ENCODE data around the gene FOXF1.

Gene FOXF1

DNA sequence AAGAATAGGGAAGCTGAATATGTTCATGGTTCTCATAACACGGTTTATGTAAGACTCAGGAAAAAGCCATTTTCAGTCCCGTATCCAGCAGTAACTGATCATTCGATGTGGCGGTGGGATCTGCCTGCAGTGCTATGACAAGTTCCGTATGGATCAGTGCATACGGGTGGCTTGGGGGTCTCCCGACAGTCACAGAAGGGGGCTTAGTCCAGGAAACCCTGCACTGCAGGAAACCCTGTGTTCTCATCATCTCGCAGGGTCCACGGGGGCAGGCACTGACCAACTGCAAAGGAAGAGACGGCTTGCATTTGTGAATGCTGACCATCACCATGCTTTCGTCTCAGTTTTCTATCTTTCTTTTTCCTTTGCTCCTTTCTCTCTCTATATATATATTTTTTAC is 37.0 kb downstream of the FOXF1 start:
- H3K4me3 Mint-ChIP-seq, result no peak overlapping the region
- no peaks in the 10 kb centered on the region for H3K9me3 Mint-ChIP-seq
- H3K36me3 Mint-ChIP-seq (ENCODE audit: low read depth), result peaks cover 12% of the 10 kb centered on the region
- TF ChIP-seq, protein P1, sequence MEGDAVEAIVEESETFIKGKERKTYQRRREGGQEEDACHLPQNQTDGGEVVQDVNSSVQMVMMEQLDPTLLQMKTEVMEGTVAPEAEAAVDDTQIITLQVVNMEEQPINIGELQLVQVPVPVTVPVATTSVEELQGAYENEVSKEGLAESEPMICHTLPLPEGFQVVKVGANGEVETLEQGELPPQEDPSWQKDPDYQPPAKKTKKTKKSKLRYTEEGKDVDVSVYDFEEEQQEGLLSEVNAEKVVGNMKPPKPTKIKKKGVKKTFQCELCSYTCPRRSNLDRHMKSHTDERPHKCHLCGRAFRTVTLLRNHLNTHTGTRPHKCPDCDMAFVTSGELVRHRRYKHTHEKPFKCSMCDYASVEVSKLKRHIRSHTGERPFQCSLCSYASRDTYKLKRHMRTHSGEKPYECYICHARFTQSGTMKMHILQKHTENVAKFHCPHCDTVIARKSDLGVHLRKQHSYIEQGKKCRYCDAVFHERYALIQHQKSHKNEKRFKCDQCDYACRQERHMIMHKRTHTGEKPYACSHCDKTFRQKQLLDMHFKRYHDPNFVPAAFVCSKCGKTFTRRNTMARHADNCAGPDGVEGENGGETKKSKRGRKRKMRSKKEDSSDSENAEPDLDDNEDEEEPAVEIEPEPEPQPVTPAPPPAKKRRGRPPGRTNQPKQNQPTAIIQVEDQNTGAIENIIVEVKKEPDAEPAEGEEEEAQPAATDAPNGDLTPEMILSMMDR (IDR thresholded peaks at IDR 0.05), result no peak
- no peak for DNase-seq
- H3K27ac Mint-ChIP-seq, result no peak overlapping the region
- peaks cover 30% of the 10 kb centered on the region for H3K4me1 Mint-ChIP-seq
- H3K27me3 Mint-ChIP-seq (ENCODE audit: low read depth, poor library complexity), result peaks cover 3% of the 10 kb centered on the region

DNA sequence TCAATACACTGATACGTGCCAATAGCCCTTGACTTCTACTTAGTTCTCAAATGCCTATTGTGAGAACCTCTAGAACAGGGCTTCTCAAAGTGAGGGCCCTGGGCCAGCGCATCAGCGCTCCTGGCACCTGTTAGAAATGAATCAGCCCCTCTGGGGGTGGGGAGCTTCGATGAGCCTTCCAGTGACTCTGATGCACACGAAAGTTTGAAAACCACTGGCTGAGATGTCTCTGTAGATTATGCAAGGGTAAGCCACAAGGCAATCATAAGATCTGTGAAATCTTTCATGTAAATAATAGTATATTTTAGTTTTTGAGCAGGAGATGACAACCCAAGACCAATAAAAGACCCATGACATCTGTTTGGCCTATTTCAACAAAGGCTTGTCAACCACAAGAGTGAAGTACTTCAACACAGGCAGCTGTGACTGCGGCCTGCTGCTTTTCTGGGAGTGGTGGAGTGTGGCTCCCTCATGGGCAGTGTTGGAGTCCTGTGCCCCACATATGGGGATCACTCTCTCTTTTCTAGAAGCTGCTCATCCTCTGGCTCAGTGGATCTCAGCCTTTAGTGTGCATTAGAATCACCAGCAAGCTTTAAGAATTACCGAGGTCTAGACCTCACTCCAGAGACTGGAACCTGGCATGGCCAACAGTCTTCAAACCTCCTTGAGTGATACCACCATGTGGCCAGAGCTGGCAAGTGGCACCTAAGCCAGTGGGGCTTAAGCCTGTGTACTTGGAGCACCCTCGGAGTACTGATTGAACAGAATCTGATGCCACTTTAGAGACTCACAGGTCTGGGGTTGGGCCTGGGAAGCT is 39.0 kb downstream of the FOXF1 start:
- Mint-ChIP-seq H3K4me3 (no peak overlapping the region), H3K4me1 (peaks cover 38% of the 10 kb centered on the region), H3K9me3 (peaks cover 3% of the 10 kb centered on the region), H3K36me3 (ENCODE audit: low read depth) (peaks cover 15% of the 10 kb centered on the region), H3K27me3 (ENCODE audit: low read depth, poor library complexity) (peaks cover 11% of the 10 kb centered on the region), H3K27ac (no peak overlapping the region)
- TF ChIP-seq, protein P1 (IDR thresholded peaks at IDR 0.05), result no peak
- no peak for DNase-seq

DNA sequence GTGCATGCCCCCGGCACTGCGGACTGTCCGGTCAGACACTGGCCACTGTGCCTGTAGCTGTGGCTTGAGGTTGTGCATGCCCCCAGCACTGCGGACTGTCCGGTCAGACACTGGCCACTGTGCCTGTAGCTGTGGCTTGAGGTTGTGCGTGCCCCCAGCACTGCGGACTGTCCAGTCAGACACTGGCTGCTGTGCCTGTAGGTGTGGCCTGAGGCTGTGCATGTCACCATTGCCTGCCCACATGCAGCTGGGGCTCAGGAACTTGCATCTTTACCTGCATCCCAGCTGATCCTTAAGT is 39.5 kb downstream of the FOXF1 start:
- H3K27me3 Mint-ChIP-seq (ENCODE audit: low read depth, poor library complexity), result peaks cover 11% of the 10 kb centered on the region
- H3K9me3 Mint-ChIP-seq, result peaks cover 4% of the 10 kb centered on the region
- peaks cover 9% of the 10 kb centered on the region for H3K36me3 Mint-ChIP-seq (ENCODE audit: low read depth)
- peaks cover 43% of the 10 kb centered on the region for H3K4me1 Mint-ChIP-seq
- DNase-seq, result no peak
- H3K27ac Mint-ChIP-seq, result no peak overlapping the region
- H3K4me3 Mint-ChIP-seq, result no peak overlapping the region
- TF ChIP-seq, protein P1 (IDR thresholded peaks at IDR 0.05), result no peak

DNA sequence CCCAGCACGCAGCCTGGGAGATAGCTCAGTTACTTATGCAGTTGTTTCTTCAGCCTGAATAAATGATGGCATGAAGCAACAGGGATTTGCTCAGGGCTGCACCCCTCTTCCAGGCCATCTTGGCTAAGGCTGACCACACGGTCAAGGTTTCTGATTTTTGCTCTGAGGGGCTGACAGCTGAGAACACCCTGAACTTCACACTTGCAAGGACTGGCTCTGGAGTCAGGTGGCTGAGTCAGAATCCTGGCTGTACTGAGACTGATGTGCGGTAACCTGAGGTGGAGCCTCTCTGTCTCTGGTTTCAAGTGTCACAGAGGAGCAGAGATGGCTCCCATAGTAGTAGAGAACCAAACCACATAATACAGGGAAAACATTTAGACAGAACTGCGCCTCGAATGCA is 40.0 kb downstream of the FOXF1 start:
- TF ChIP-seq, protein P1 (IDR thresholded peaks at IDR 0.05), result no peak
- Mint-ChIP-seq H3K27me3 (ENCODE audit: low read depth, poor library complexity) (peaks cover 11% of the 10 kb centered on the region), H3K4me1 (peaks cover 45% of the 10 kb centered on the region), H3K4me3 (no peak overlapping the region), H3K27ac (no peak overlapping the region), H3K9me3 (peaks cover 4% of the 10 kb centered on the region), H3K36me3 (ENCODE audit: low read depth) (peaks cover 5% of the 10 kb centered on the region)
- DNase-seq, result no peak

DNA sequence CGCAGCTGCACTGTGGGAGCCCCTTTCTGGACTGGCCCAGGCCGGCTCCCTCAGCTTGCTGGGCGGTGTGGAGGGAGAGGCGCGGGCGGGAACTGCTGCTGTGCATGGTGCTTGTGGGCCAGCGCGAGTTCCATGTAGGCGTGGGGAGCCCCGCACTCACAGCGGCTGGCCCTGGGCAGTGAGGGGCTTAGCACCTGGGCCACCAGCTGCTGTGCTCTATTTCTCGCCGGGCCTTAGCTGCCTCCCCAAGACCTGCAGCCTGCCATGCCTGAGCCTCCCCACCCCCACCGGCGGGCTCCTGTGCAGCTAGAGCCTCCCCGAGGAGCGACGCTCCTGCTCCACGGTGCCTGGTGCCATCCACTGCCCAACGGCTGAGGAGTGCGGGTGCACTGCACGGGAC is 43.0 kb downstream of the FOXF1 start:
- H3K36me3 Mint-ChIP-seq (ENCODE audit: low read depth), result peaks cover 5% of the 10 kb centered on the region
- H3K4me3 Mint-ChIP-seq, result peak overlapping the region; percentile 92
- H3K9me3 Mint-ChIP-seq, result peaks cover 4% of the 10 kb centered on the region
- TF ChIP-seq, protein P1 (IDR thresholded peaks at IDR 0.05), result no peak
- peaks cover 56% of the 10 kb centered on the region for H3K4me1 Mint-ChIP-seq
- DNase-seq, result no peak
- peaks cover 15% of the 10 kb centered on the region for H3K27me3 Mint-ChIP-seq (ENCODE audit: low read depth, poor library complexity)
- H3K27ac Mint-ChIP-seq, result no peak overlapping the region

DNA sequence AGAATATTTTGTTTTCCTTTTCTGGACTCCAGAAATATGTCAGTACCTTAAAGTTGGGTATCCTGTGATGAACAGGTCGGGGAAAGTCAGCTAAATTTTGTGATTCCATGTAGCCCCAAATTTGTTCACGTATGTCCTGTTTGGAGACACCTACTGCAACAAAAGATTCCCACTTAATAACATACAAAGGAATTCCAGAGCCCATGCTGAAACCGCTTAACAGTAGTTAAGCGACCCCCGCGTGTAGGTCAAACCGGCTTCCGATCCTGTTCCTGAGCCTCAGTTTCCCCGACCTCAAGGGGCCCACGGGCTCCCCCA is 44.2 kb downstream of the FOXF1 start:
- TF ChIP-seq, protein P1 (IDR thresholded peaks at IDR 0.05), result no peak
- H3K4me3 Mint-ChIP-seq, result peak overlapping the region; percentile 92
- H3K27me3 Mint-ChIP-seq (ENCODE audit: low read depth, poor library complexity), result peaks cover 15% of the 10 kb centered on the region
- no peak for DNase-seq
- H3K27ac Mint-ChIP-seq, result peak overlapping the region; percentile 59
- peaks cover 4% of the 10 kb centered on the region for H3K9me3 Mint-ChIP-seq
- peaks cover 56% of the 10 kb centered on the region for H3K4me1 Mint-ChIP-seq
- peaks cover 5% of the 10 kb centered on the region for H3K36me3 Mint-ChIP-seq (ENCODE audit: low read depth)
